ENCODE data around the gene FAM53A.

- TF ChIP-seq CTCF (IDR thresholded peaks at IDR 0.05; ENCODE audit: poor library complexity): no peak
- TF ChIP-seq EZH2 (IDR thresholded peaks at IDR 0.05; ENCODE audit: borderline replicate concordance): no peak
Measured at GRCh38 chr4:1627417-1628313, 56.4 kb downstream of the FAM53A start.
